Prostate gland (tissue), 2 donors: Measurements from ENCODE around the gene ANKRD50. TPM values are rescaled to one million over a fixed set of nuclear protein-coding genes. Genes with fewer than 3 reads are reported as not detected.

ENCODE experiments used
- DNase-seq: peaks from one replicate; pipeline ENCODE4 v3.0.0-alpha.2; 2019; ENCODE audit warnings: low spot score
- H3K27ac ChIP-seq, 2 donors: fragments of 200-600 bp; sonication (generic); 2 replicates each; pipeline ENCODE4 v1.5.1; 2017 to 2019
- H3K27me3 ChIP-seq: fragments of 200-600 bp; sonication (generic); replicated peaks from 2 replicates; pipeline ENCODE4 v1.5.1; 2019; ENCODE audit not compliant: insufficient read depth
- H3K36me3 ChIP-seq, 2 donors: fragments of 200-600 bp; sonication (generic); 1 replicate in 1 of 2; 2 replicates in 1 of 2; pipeline versions ENCODE4 v1.5.1 to v1.8.1; 2017 to 2019
- H3K4me1 ChIP-seq: fragments of 200-600 bp; sonication (generic); replicated peaks from 2 replicates; pipeline ENCODE4 v1.5.1; 2019
- H3K4me3 ChIP-seq, 2 donors: fragments of 200-600 bp; sonication (generic); 2 replicates each; pipeline ENCODE4 v1.5.1; 2017 to 2019
- H3K9me3 ChIP-seq: fragments of 200-600 bp; sonication (generic); 2 replicates; pipeline ENCODE4 v1.5.1; 2017
- POLR2A ChIP-seq: fragments of 450-650 bp; IDR thresholded peaks from one replicate; pipeline ENCODE4 v1.6.1; 2016; ENCODE audit warnings: antibody characterized with exemption, mild to moderate bottlenecking
- POLR2AphosphoS5 ChIP-seq: sonication (generic); formaldehyde crosslinking; IDR thresholded peaks from one replicate; pipeline ENCODE4 v1.6.1; 2017; ENCODE audit warnings: antibody characterized with exemption
- WGBS: methylation state at CpG from one replicate; pipeline ENCODE4 v1.1.5; 2018; 5-methylcytosine and 5-hydroxymethylcytosine counted together
- intact Hi-C: fragments of 100-400 bp; cut with DNase I; formaldehyde crosslinking; loops from one replicate; pipeline ENCODE4 v1.14.2; 2022
- total RNA-seq, 2 donors: library from RNA; depleted of rRNA; stranded (reverse); fragments of >200 nt; gene quantifications; one replicate each; pipeline ENCODE4 v1.1.0, GENCODE V29; 2016
- TF ChIP-seq, protein P1 (sequence below), 4 experiments: fragments of 200-600 bp in 2 of 4; fragments of 450-650 bp in 2 of 4; sonication (generic) in 2 of 4; IDR thresholded peaks; 1 replicate in 3 of 4; 2 replicates in 1 of 4; pipeline ENCODE4 v1.5.1; 2016 to 2019; ENCODE audit warnings: antibody characterized with exemption in 4 of 4, mild to moderate bottlenecking in 2 of 4, moderate library complexity in 2 of 4

ANKRD50 gene
- total RNA-seq, 2 donors from 2014 or later = 28.7 to 33.8 TPM

DNA sequence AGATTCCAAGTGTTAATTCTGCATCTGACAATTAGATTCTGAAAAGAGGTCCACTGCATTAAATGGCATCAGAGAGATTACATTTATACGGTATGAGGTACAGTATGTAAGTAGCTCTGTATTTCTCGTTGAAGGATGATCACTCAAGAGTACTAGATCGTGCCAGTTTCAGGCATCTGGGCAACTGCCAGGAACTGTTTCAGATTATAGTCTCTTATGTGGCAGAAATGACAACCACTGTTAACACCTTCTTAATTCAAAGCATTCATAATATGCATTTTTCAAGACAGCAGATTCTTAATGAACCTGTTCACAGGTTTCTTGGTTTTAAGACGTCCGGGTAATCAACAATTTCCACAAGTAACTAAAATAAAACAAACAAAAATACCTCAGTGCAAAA, 1.6 kb downstream of the ANKRD50 start:
- WGBS = 7% methylated on average over 5 of the region's 5 CpGs
- H3K36me3 ChIP-seq = no peaks in the 10 kb centered on the region
- no peaks in the 10 kb centered on the region for H3K4me1 ChIP-seq
- H3K27ac ChIP-seq = peak overlapping the region in 1 of 2 donors; percentile 96
- H3K4me3 ChIP-seq = peak overlapping the region; percentile 86 to 94
- no peaks in the 10 kb centered on the region for H3K27me3 ChIP-seq
- intact Hi-C loops = loop anchor here (10.0 kb wide), 1 partner anchor 386 kb away; no protein-coding TSS in a partner anchor
- TF ChIP-seq, protein P1, sequence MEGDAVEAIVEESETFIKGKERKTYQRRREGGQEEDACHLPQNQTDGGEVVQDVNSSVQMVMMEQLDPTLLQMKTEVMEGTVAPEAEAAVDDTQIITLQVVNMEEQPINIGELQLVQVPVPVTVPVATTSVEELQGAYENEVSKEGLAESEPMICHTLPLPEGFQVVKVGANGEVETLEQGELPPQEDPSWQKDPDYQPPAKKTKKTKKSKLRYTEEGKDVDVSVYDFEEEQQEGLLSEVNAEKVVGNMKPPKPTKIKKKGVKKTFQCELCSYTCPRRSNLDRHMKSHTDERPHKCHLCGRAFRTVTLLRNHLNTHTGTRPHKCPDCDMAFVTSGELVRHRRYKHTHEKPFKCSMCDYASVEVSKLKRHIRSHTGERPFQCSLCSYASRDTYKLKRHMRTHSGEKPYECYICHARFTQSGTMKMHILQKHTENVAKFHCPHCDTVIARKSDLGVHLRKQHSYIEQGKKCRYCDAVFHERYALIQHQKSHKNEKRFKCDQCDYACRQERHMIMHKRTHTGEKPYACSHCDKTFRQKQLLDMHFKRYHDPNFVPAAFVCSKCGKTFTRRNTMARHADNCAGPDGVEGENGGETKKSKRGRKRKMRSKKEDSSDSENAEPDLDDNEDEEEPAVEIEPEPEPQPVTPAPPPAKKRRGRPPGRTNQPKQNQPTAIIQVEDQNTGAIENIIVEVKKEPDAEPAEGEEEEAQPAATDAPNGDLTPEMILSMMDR (IDR thresholded peaks at IDR 0.05) = no peak
- TF ChIP-seq POLR2AphosphoS5 (no peak), POLR2A (no peak)
- no peaks in the 10 kb centered on the region for H3K9me3 ChIP-seq
- no peak for DNase-seq

DNA sequence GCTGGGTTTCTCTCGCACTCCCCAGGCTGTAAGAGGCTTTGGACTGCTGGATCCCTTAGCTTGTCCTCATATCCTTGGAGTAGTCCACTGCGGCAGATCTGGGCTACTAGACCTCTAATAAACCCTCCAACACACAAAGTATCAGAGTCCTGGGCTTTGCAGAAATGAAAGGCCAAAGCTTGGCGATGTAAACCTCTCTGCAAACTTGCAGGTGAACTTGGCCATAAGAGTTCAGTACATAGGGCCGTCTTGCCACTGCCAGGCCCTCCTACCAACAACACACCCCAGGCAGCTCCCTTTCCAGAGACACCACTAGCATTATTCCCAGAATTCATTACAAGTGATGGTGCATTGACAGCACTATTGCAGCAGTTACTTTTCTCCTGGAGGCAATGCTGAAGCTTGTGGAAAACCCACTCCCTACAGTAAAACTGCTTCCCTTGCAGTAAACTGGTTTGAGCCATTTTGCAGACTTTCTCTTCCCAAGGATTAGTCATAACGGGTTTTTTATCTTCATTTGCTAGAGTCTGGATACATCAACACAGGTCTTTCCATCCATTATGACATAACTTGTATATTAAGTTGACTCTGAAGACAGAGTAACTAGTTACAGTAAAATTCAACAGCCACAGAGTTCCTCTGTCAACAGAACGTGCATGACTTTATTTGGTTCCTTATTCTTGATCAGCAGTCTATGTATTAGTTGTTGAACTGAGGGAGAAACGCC, 2.4 kb downstream of the ANKRD50 start:
- H3K4me1 ChIP-seq = no peaks in the 10 kb centered on the region
- TF ChIP-seq, protein P1 (IDR thresholded peaks at IDR 0.05) = no peak
- TF ChIP-seq POLR2A = no peak
- TF ChIP-seq POLR2AphosphoS5 = no peak
- no peaks in the 10 kb centered on the region for H3K27me3 ChIP-seq
- H3K36me3 ChIP-seq = no peaks in the 10 kb centered on the region
- H3K27ac ChIP-seq = no peak overlapping the region
- peak overlapping the region; percentile 4 to 86 for H3K4me3 ChIP-seq
- WGBS = 36% methylated on average over 7 of the region's 7 CpGs
- no peak for DNase-seq
- no peaks in the 10 kb centered on the region for H3K9me3 ChIP-seq
- intact Hi-C loops = loop anchor here (10.0 kb wide), 1 partner anchor 385 kb away; no protein-coding TSS in a partner anchor

DNA sequence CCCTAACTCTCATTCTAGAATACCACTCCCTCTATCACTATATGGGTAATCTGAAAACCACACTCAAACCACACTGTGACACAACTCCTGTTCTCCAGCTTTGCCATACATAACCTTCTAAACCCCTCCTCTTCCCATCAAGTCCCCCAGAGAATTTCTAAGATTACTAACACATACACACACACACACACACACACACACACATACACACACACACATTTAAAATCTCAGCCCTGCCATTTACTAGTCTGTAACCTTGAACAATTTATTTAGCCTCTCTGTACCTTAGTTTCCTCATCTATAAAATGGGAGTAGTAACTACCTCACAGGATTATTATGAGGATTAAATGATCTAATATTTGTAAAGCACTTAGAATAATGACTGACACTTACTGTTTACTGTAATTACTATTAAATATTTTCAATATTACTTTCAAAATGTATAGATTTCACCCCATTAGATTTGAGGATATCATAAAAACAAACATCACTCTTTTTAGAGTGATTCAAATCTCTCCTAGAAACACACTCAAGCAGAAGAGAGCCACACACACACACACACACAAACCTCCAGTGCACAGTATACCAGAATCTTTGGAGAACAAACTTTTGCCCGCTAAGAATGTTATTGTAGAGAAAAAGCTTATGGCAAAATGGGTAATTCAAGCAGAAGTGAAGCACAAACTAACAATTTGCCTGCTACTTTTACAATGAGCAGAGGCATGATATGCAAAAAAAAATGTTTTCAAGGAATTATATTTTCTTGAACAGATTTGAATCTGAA, 3.8 kb downstream of the ANKRD50 start:
- H3K4me1 ChIP-seq = no peaks in the 10 kb centered on the region
- no peaks in the 10 kb centered on the region for H3K9me3 ChIP-seq
- no peak overlapping the region for H3K27ac ChIP-seq
- intact Hi-C loops = no loop called here
- H3K36me3 ChIP-seq = no peaks in the 10 kb centered on the region
- H3K27me3 ChIP-seq = no peaks in the 10 kb centered on the region
- H3K4me3 ChIP-seq = no peak overlapping the region
- TF ChIP-seq POLR2AphosphoS5 = no peak
- 73% methylated on average over 1 of the region's 1 CpG for WGBS
- no peak for DNase-seq

DNA sequence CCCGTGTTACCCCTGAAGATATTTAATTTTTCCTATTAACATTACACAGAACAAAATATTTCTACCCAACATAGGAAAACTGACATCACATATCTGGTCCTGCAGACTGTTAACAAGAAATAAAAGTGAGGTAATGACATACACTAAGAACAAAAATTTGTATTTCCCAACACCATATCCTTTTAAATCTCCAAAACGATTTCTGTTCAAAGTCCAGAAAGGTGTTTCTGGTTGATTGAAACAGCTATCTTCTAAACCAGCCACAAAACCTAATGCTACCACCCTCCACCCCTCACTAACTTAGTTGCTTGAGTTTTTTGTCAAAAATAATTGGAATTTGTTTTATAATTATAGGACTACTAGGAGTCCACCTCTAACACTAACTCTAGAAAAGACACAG, 7.1 kb downstream of the ANKRD50 start:
- Histone ChIP-seq H3K36me3 (no peaks in the 10 kb centered on the region), H3K27ac (no peak overlapping the region), H3K9me3 (no peaks in the 10 kb centered on the region), H3K27me3 (no peaks in the 10 kb centered on the region), H3K4me3 (no peak overlapping the region), H3K4me1 (no peaks in the 10 kb centered on the region)
- 82% methylated on average over 2 of the region's 2 CpGs for WGBS
- no peak for DNase-seq
- intact Hi-C loops = no loop called here
- TF ChIP-seq POLR2A (no peak), POLR2AphosphoS5 (no peak)
- TF ChIP-seq, protein P1 (IDR thresholded peaks at IDR 0.05) = no peak

DNA sequence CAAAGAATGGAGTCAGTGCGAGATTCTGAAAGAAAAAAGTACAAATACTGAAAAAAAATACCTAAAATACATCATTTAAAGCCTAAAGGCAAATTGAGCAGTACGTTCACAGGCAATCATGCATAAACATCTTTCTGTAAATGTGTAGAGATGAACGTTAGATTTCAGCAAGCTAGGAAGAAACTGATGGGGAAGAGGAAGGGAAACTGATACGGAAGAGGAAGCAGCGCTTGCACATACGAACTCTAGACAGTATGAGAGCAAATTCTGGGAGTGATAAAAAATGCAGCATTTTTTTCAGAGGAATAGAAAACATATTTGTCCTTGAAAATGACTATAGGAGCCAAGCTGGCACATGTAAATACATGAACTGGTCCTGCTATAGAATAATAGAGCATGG, 9.4 kb downstream of the ANKRD50 start:
- WGBS = 85% methylated on average over 6 of the region's 6 CpGs
- H3K27me3 ChIP-seq = no peaks in the 10 kb centered on the region
- intact Hi-C loops = no loop called here
- TF ChIP-seq POLR2AphosphoS5 = no peak
- TF ChIP-seq POLR2A = no peak
- no peak for DNase-seq
- no peak overlapping the region for H3K4me3 ChIP-seq
- no peaks in the 10 kb centered on the region for H3K9me3 ChIP-seq
- H3K36me3 ChIP-seq = no peaks in the 10 kb centered on the region
- no peak overlapping the region for H3K27ac ChIP-seq
- H3K4me1 ChIP-seq = no peaks in the 10 kb centered on the region
